IMR-90 (cell line): ENCODE results near the gene OR6X1. TPM values are rescaled to one million over a fixed set of nuclear protein-coding genes. Genes with fewer than 3 reads are reported as not detected.

ENCODE experiments used
- ATAC-seq: fragments of 200-7000 bp; cut with Tn5 transposase; 2 replicates; pipeline ENCODE4 v1.9.1; 2020; ENCODE audit warnings: low read depth, mild to moderate bottlenecking, moderate library complexity
- BruUV-seq: library from RNA; stranded (reverse); fragments of 400-500 nt; replicated peaks from 2 replicates; lab custom pipeline; 2021; lab: Mats Ljungman, UMichigan
- CTCF ChIA-PET: fragments of 300-600 bp; formaldehyde crosslinking; extraction: SDS; loops from one replicate; lab custom pipeline; 2021; ENCODE audit warnings: antibody characterized with exemption; lab: Yijun Ruan, JAX
- POLR2A ChIA-PET: fragments of 300-600 bp; sonication (Branson Sonifier 250); formaldehyde crosslinking; loops from one replicate; lab custom pipeline; 2022; ENCODE audit warnings: antibody characterized with exemption; ENCODE audit not compliant: unreplicated experiment; lab: Charles Lee
- DNase-seq: peaks from one replicate; pipeline ENCODE4 v3.0.0; 2013
- H2AFZ ChIP-seq: replicated peaks from 2 replicates; pipeline ENCODE3; 2013; ENCODE audit warnings: low read length, mild to moderate bottlenecking; ENCODE audit not compliant: poor library complexity
- H2AK5ac ChIP-seq: 2 replicates; pipeline ENCODE4 v1.6.1; 2013; ENCODE audit warnings: low read depth, low read length, inconsistent platforms
- H2AK9ac ChIP-seq: replicated peaks from 2 replicates; pipeline ENCODE3; 2013; ENCODE audit warnings: mild to moderate bottlenecking, low read depth, low read length, moderate library complexity; ENCODE audit not compliant: poor library complexity
- H2BK120ac ChIP-seq: 2 replicates; pipeline ENCODE4 v1.6.1; 2013; ENCODE audit warnings: low read depth, low read length, inconsistent platforms
- H2BK15ac ChIP-seq: 3 replicates; pipeline ENCODE4 v1.6.1; 2013; ENCODE audit warnings: low read depth, low read length, inconsistent platforms
- H2BK20ac ChIP-seq: 2 replicates; pipeline ENCODE4 v1.6.1; 2013; ENCODE audit warnings: low read depth, mild to moderate bottlenecking, inconsistent platforms, low read length, moderate library complexity
- H2BK5ac ChIP-seq: 2 replicates; pipeline ENCODE4 v1.6.1; 2013; ENCODE audit warnings: mild to moderate bottlenecking, low read depth, low read length, inconsistent platforms; ENCODE audit not compliant: poor library complexity, severe bottlenecking
- H3K14ac ChIP-seq: replicated peaks from 2 replicates; pipeline ENCODE4 v1.6.1; 2013; ENCODE audit warnings: low read depth, low read length, inconsistent platforms
- H3K18ac ChIP-seq: 2 replicates; pipeline ENCODE4 v1.6.1; 2013; ENCODE audit warnings: low read depth, low read length, control low read depth
- H3K23ac ChIP-seq: 2 replicates; pipeline ENCODE4 v1.6.1; 2013; ENCODE audit warnings: low read depth, low read length, inconsistent platforms
- H3K27ac ChIP-seq: 2 replicates; pipeline ENCODE4 v1.5.1; 2013; ENCODE audit warnings: mild to moderate bottlenecking, control low read depth, low read length; ENCODE audit not compliant: insufficient read depth
- H3K27me3 ChIP-seq: 2 replicates; pipeline ENCODE4 v1.6.1; 2013; ENCODE audit warnings: low read length; ENCODE audit not compliant: control insufficient read depth, insufficient read depth
- H3K36me3 ChIP-seq: 2 replicates; pipeline ENCODE4 v1.6.1; 2013; ENCODE audit warnings: low read length, mixed read lengths; ENCODE audit not compliant: control insufficient read depth, insufficient read depth
- H3K4ac ChIP-seq: 2 replicates; pipeline ENCODE4 v1.6.1; 2013; ENCODE audit warnings: low read depth, low read length, inconsistent platforms
- H3K4me1 ChIP-seq: 2 replicates; pipeline ENCODE4 v1.6.1; 2013; ENCODE audit warnings: low read length, mixed read lengths; ENCODE audit not compliant: control insufficient read depth, insufficient read depth
- H3K4me2 ChIP-seq: 2 replicates; pipeline ENCODE4 v1.6.1; 2013; ENCODE audit warnings: low read depth, mild to moderate bottlenecking, control low read depth, low read length, moderate library complexity
- H3K4me3 ChIP-seq: 2 replicates; pipeline ENCODE4 v1.5.1; 2013; ENCODE audit warnings: low read depth, mild to moderate bottlenecking, control low read depth, low read length, moderate library complexity; ENCODE audit not compliant: insufficient read depth
- H3K56ac ChIP-seq: 2 replicates; pipeline ENCODE4 v1.6.1; 2013; ENCODE audit warnings: low read length, inconsistent platforms; ENCODE audit not compliant: insufficient read depth; ENCODE audit errors: extremely low read depth
- H3K79me1 ChIP-seq, 2 experiments: 2 replicates each; pipeline ENCODE4 v1.6.1; 2013; ENCODE audit warnings: low read length in 2 of 2, inconsistent platforms in 1 of 2, low read depth in 1 of 2
- H3K9ac ChIP-seq: 2 replicates; pipeline ENCODE4 v1.6.1; 2013; ENCODE audit warnings: low read depth, low read length, control low read depth
- H3K9me1 ChIP-seq: 2 replicates; pipeline ENCODE4 v1.6.1; 2013; ENCODE audit warnings: low read length, inconsistent platforms; ENCODE audit not compliant: insufficient read depth
- H3K9me3 ChIP-seq: 2 replicates; pipeline ENCODE4 v1.6.1; 2013; ENCODE audit warnings: low read length; ENCODE audit not compliant: control insufficient read depth, insufficient read depth
- H4K20me1 ChIP-seq: 2 replicates; pipeline ENCODE4 v1.6.1; 2013; ENCODE audit warnings: low read length, inconsistent platforms; ENCODE audit not compliant: insufficient read depth
- H4K5ac ChIP-seq: 2 replicates; pipeline ENCODE4 v1.6.1; 2013; ENCODE audit warnings: mild to moderate bottlenecking, low read depth, low read length, control low read depth
- H4K8ac ChIP-seq, 2 experiments: 2 replicates each; pipeline ENCODE4 v1.6.1; 2013; ENCODE audit warnings: low read depth in 2 of 2, low read length in 2 of 2, control low read depth in 1 of 2, inconsistent platforms in 1 of 2
- H4K91ac ChIP-seq: 2 replicates; pipeline ENCODE4 v1.6.1; 2013; ENCODE audit warnings: low read depth, low read length, inconsistent platforms; ENCODE audit not compliant: insufficient read depth
- CEBPB ChIP-seq: IDR thresholded peaks from 2 replicates; pipeline ENCODE4 v1.6.1; 2012; ENCODE audit warnings: low read depth, low read length, improper control_type of control experiment
- CHD1 ChIP-seq: IDR thresholded peaks from 2 replicates; pipeline ENCODE4 v1.6.1; 2012; ENCODE audit warnings: low read depth, low read length, improper control_type of control experiment
- ELK1 ChIP-seq: fragments of 150-350 bp; IDR thresholded peaks from 2 replicates; pipeline ENCODE4 v1.6.1; 2016; ENCODE audit warnings: low read depth, mild to moderate bottlenecking, low read length, moderate library complexity, borderline replicate concordance
- MAFK ChIP-seq: IDR thresholded peaks from 2 replicates; pipeline ENCODE4 v1.6.1; 2012; ENCODE audit warnings: low read depth, low read length, improper control_type of control experiment
- MAZ ChIP-seq: IDR thresholded peaks from 2 replicates; pipeline ENCODE4 v1.6.1; 2012; ENCODE audit warnings: low read depth, mild to moderate bottlenecking, low read length, improper control_type of control experiment, moderate library complexity, borderline replicate concordance
- MXI1 ChIP-seq: IDR thresholded peaks from 2 replicates; pipeline ENCODE4 v1.6.1; 2012; ENCODE audit warnings: low read depth, mild to moderate bottlenecking, low read length, moderate library complexity, borderline replicate concordance
- NFE2L2 ChIP-seq: fragments of 150-350 bp; IDR thresholded peaks from 2 replicates; pipeline ENCODE4 v1.6.1; 2016; ENCODE audit warnings: low read depth, mild to moderate bottlenecking, low read length
- POLR2A ChIP-seq: IDR thresholded peaks from 2 replicates; pipeline ENCODE4 v1.6.1; 2012; ENCODE audit warnings: mild to moderate bottlenecking, low read depth, low read length
- RAD21 ChIP-seq: IDR thresholded peaks from 2 replicates; pipeline ENCODE4 v1.6.1; 2012; ENCODE audit warnings: low read length, improper control_type of control experiment
- RCOR1 ChIP-seq: IDR thresholded peaks from 2 replicates; pipeline ENCODE4 v1.6.1; 2012; ENCODE audit warnings: mild to moderate bottlenecking, low read length, improper control_type of control experiment; ENCODE audit not compliant: insufficient replicate concordance
- RFX5 ChIP-seq: IDR thresholded peaks from 2 replicates; pipeline ENCODE4 v1.8.0; 2012; ENCODE audit warnings: low read depth, mild to moderate bottlenecking, low read length, moderate library complexity
- SMC3 ChIP-seq: fragments of 150-350 bp; IDR thresholded peaks from 2 replicates; pipeline ENCODE4 v1.6.1; 2016; ENCODE audit warnings: low read depth, mild to moderate bottlenecking, antibody characterized with exemption, low read length, moderate library complexity
- USF2 ChIP-seq: fragments of 150-350 bp; IDR thresholded peaks from 2 replicates; pipeline ENCODE4 v1.6.1; 2017; ENCODE audit warnings: mild to moderate bottlenecking, antibody characterized with exemption, low read length, low read depth
- WGBS, 2 experiments: methylation state at CpG; one replicate each; pipeline versions ENCODE4 v1.1.5 to v1.1.7; 2013; ENCODE audit warnings: missing lambda C conversion rate in 2 of 2; ENCODE audit not compliant: insufficient read length in 1 of 2; ENCODE audit errors: extremely low coverage in 2 of 2; 5-methylcytosine and 5-hydroxymethylcytosine counted together
- dilution Hi-C: fragments of 300-500 bp; cut with HindIII; formaldehyde crosslinking; loops from one replicate; pipeline ENCODE4 v1.14.3; 2018; ENCODE audit warnings: low sequenced_read_pairs; ENCODE audit not compliant: unreplicated experiment
- in situ Hi-C: fragments of 300-500 bp; cut with MboI; formaldehyde crosslinking; loops from 3 replicates; pipeline ENCODE4 v1.14.3; 2019; ENCODE audit warnings: low sequenced_read_pairs, inconsistent platforms, mixed read lengths
- intact Hi-C: fragments of 100-400 bp; cut with micrococcal nuclease; formaldehyde crosslinking; loops from 2 replicates; pipeline ENCODE4 v1.10.0; 2022
- polyA plus RNA-seq, 3 experiments: library from polyadenylated mRNA; depleted of rRNA; stranded (reverse); fragments of >200 nt; gene quantifications; 2 replicates each; pipeline ENCODE4 v1.2.3, GENCODE V29; 2012; ENCODE audit warnings: low replicate concordance in 1 of 3
- total RNA-seq: library from RNA; depleted of rRNA; stranded (reverse); fragments of >200 nt; gene quantifications from 2 replicates; pipeline ENCODE4 v1.2.3, GENCODE V29; 2012
- TF ChIP-seq, protein P1 (sequence below): conservative IDR thresholded peaks from 2 replicates; pipeline ENCODE4 v1.5.1; 2012; ENCODE audit warnings: mild to moderate bottlenecking, low read depth, low read length, improper control_type of control experiment

Gene OR6X1
- total and polyA plus RNA-seq, 2 of the 4 experiments (the other 2 are of a cell fraction): not detected

- peaks cover 4% of the 10 kb centered on the region for H3K36me3 ChIP-seq
- H3K4me2 ChIP-seq: peak within 1 kb of the TSS; percentile 96
- H3K56ac ChIP-seq: peak within 1 kb of the TSS; percentile 79
- H2BK5ac ChIP-seq: peak within 1 kb of the TSS; percentile 56
- H4K5ac ChIP-seq: peak within 1 kb of the TSS; percentile 88
- peak within 1 kb of the TSS; percentile 35; the same call in 1 of the 2 replicates for H4K91ac ChIP-seq
- H3K14ac ChIP-seq: peak within 1 kb of the TSS; percentile 65
- H2BK15ac ChIP-seq: no peak within 1 kb of the TSS
- no TSS peak for BruUV-seq
- intact Hi-C loops (no loop called here), dilution Hi-C loops (no loop called here), in situ Hi-C loops (no loop called here)
- peak within 1 kb of the TSS; percentile 84 for H3K4me3 ChIP-seq
- peaks cover 4% of the 10 kb centered on the region; the same call in 1 of the 2 replicates for H3K4me1 ChIP-seq
- peak within 1 kb of the TSS; percentile 76 for H3K27ac ChIP-seq
- peaks cover 23 to 34% of the 10 kb centered on the region in 2 experiments for H3K79me1 ChIP-seq
- H3K18ac ChIP-seq: peak within 1 kb of the TSS; percentile 72
- DNase-seq (peak; percentile 87), ATAC-seq (peak; percentile 98)
- H3K4ac ChIP-seq: peak within 1 kb of the TSS; percentile 69
- H3K9me3 ChIP-seq: no peaks in the 10 kb centered on the region
- no peak within 1 kb of the TSS for H2BK20ac ChIP-seq
- no peaks in the 10 kb centered on the region for H3K27me3 ChIP-seq
- peak within 1 kb of the TSS; percentile 16; the same call in 1 of the 2 replicates for H2AK5ac ChIP-seq
- peak within 1 kb of the TSS; percentile 92 for H3K9ac ChIP-seq
- no CpG with 5 or more reads among the region's 67 CpGs for WGBS, 2 experiments
- CTCF ChIA-PET: no interaction called here
- no peaks in the 10 kb centered on the region for H4K20me1 ChIP-seq
- POLR2A ChIA-PET: no interaction called here
- H2AFZ ChIP-seq: peak within 1 kb of the TSS; percentile 93
- no peak within 1 kb of the TSS for H2BK120ac ChIP-seq
- peak within 1 kb of the TSS; percentile 66; the same call in 1 of the 2 replicates for H3K23ac ChIP-seq
- H3K9me1 ChIP-seq: no peaks in the 10 kb centered on the region
- H2AK9ac ChIP-seq: peak within 1 kb of the TSS; percentile 81
- H4K8ac ChIP-seq: peak within 1 kb of the TSS; percentile 81
- TF ChIP-seq MXI1: peak; percentile 95
- no peak for TF ChIP-seq CEBPB
- no peak for TF ChIP-seq RCOR1
- TF ChIP-seq ELK1: no peak
- TF ChIP-seq MAZ: peak; percentile 43; the same call in 1 of the 2 replicates
- peak; percentile 92 for TF ChIP-seq USF2
- TF ChIP-seq NFE2L2: no peak
- no peak for TF ChIP-seq CHD1
- TF ChIP-seq MAFK: no peak
- no peak for TF ChIP-seq RFX5
- TF ChIP-seq POLR2A: peak; percentile 71; the same call in 1 of the 2 replicates
- TF ChIP-seq RAD21: no peak
- TF ChIP-seq SMC3: no peak
- TF ChIP-seq, protein P1, sequence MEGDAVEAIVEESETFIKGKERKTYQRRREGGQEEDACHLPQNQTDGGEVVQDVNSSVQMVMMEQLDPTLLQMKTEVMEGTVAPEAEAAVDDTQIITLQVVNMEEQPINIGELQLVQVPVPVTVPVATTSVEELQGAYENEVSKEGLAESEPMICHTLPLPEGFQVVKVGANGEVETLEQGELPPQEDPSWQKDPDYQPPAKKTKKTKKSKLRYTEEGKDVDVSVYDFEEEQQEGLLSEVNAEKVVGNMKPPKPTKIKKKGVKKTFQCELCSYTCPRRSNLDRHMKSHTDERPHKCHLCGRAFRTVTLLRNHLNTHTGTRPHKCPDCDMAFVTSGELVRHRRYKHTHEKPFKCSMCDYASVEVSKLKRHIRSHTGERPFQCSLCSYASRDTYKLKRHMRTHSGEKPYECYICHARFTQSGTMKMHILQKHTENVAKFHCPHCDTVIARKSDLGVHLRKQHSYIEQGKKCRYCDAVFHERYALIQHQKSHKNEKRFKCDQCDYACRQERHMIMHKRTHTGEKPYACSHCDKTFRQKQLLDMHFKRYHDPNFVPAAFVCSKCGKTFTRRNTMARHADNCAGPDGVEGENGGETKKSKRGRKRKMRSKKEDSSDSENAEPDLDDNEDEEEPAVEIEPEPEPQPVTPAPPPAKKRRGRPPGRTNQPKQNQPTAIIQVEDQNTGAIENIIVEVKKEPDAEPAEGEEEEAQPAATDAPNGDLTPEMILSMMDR: no peak
Observed at GRCh38 chr11:123741159-123742030, 12.9 kb downstream of the OR6X1 start, which contains the start of gene ZNF202. ZNF202 (minus strand) TSS chr11:123741660; CDS start chr11:123730888, 10,772 bp downstream.
